Neuron (in vitro differentiated cells): ENCODE data around the gene PVRIG.
"Not testable (repeated sequence)": the region's sequence is repeated elsewhere in the genome, so short reads cannot be mapped to it uniquely, and the experiment has no call there.

Source experiments
- H2AFZ ChIP-seq: one replicate; pipeline ENCODE4 v1.6.1; 2013; ENCODE audit warnings: low read depth, mild to moderate bottlenecking, inconsistent platforms, low read length, moderate library complexity
- H3K27me3 ChIP-seq: one replicate; pipeline ENCODE4 v1.6.1; 2013; ENCODE audit warnings: low read length; ENCODE audit not compliant: insufficient read depth
- H3K36me3 ChIP-seq: one replicate; pipeline ENCODE4 v1.6.1; 2013; ENCODE audit warnings: low read length; ENCODE audit not compliant: insufficient read depth
- H3K4me1 ChIP-seq: one replicate; pipeline ENCODE4 v1.6.1; 2013; ENCODE audit warnings: low read length; ENCODE audit not compliant: insufficient read depth
- H3K4me3 ChIP-seq: 2 replicates; pipeline ENCODE4 v1.5.1; 2013; ENCODE audit warnings: mild to moderate bottlenecking, low read length, moderate library complexity
- H3K9me3 ChIP-seq: one replicate; pipeline ENCODE4 v1.6.1; 2013; ENCODE audit warnings: low read length

Gene PVRIG

DNA sequence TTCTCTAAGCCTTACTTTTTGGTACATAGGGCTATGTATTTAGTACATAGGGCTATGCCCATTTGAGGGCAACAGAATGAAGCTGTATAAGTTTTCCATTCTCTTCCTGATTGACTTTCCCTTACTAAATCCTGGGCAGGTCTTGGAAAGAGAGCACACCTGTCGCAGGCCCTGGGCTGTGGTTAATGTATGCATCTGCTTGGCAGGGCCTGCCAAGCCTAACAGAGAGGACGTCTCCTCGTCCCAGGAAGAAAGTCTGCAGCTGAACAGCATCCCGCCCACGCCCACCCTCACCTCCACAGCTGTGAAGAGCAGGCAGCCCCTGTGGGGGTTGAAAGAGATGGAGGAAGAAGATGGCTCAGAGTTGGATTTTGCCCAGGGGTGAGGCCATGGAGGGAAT lies 8.9 kb upstream of the PVRIG start:
- Histone ChIP-seq H3K4me1 (peaks cover 5% of the 10 kb centered on the region), H3K36me3 (no peaks in the 10 kb centered on the region), H3K9me3 (no peaks in the 10 kb centered on the region), H3K4me3 (no peak overlapping the region), H2AFZ (no peak overlapping the region), H3K27me3 (no peaks in the 10 kb centered on the region)

DNA sequence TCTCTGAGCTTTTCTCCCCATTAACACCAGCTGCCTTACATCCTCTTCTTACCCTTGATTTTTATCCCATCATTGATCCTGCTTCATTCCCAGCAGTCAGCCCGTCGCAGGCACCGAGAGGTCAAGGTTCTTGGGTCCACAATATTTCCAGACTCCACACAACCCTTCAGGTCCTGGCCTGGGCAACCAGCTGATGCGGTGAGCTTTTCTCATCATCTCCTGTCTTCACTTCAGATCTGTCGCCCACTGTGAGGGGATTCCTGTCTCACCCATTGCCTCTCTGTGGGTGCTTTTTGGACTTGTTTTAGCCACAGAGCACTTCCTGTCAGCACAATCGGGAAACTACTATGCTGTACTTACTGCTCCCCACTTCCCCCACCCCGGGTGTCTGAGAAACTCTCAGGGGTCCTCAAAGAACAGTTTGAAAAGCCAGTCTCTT lies 8.4 kb upstream of the PVRIG start:
- Histone ChIP-seq H3K4me3 (no peak overlapping the region), H3K36me3 (no peaks in the 10 kb centered on the region), H3K4me1 (peaks cover 5% of the 10 kb centered on the region), H3K27me3 (no peaks in the 10 kb centered on the region), H3K9me3 (no peaks in the 10 kb centered on the region), H2AFZ (no peak overlapping the region)

DNA sequence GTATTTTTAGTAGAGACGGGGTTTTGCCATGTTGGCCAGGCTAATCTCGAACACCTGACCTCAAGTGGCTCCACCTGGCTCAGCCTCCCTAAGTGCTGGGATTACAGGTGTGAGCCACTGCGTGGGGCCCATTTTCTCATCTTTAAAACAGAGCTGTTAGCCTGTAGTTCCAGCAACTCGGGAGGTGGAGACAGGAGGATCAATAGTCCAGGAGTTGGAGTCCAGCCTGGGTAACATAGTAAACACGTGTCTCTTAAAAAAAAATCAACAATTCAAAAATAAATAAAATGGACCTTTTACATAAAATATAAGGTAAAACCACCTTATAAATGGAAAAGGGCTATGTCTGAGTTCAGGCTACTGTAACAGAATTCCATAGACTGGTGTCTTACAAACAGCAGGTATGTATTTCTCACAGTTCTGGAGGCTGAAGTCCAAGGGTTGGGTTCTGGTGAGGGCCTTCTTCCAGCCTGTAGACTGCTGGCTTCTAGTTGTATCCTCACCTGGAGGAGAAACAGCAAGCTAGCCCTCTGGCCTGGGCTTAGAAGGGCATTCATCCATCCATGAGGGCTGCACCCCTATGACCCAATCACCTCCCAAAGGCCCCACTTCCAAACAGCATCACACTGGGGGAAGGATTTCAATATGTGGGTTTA lies 7.0 kb upstream of the PVRIG start:
- no peaks in the 10 kb centered on the region for H3K9me3 ChIP-seq
- no peaks in the 10 kb centered on the region for H3K27me3 ChIP-seq
- no peak overlapping the region for H3K4me3 ChIP-seq
- H3K4me1 ChIP-seq, result peaks cover 5% of the 10 kb centered on the region
- no peak overlapping the region for H2AFZ ChIP-seq
- no peaks in the 10 kb centered on the region for H3K36me3 ChIP-seq

DNA sequence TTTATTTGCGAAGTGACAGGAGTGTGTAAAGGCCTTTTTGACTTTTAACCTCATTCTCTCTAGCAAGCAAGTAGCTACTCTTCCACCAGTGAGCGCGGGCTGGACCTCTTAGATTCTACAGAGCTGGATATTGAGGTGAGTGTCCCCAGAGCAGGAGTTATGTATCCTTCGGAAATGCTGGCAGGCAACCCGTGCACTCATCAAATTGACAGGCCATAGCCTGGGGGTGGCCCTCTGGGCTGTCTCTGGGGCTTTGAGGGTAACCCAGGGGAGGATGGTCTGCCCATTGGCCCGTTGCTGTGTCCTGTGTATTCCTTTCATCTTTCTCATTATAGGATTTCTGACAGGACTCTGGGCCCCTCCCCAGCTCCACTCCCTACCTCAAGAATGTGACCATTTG lies 6.1 kb upstream of the PVRIG start:
- H2AFZ ChIP-seq, result no peak overlapping the region
- no peak overlapping the region for H3K4me3 ChIP-seq
- H3K9me3 ChIP-seq, result no peaks in the 10 kb centered on the region
- no peaks in the 10 kb centered on the region for H3K27me3 ChIP-seq
- no peaks in the 10 kb centered on the region for H3K36me3 ChIP-seq
- peaks cover 5% of the 10 kb centered on the region for H3K4me1 ChIP-seq

DNA sequence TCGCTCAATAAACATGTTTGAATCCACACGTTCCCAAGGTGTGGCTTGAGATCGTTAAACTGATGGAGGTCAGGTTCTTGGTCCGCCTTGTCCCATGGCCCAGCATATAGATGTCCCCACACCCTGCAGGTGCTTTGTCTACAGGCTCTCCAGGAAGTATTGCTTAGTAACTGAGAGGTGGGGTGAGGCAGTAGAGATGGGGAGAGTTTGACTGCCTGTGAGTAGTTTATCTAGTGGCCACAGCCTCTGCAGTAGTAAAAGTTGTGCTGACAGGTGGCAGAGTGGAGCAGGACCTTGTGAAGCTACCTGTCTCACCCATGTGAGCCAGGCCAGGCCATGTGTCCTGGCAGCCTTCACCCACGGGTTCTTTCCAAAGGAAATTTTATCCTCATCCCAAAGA lies 5.4 kb upstream of the PVRIG start:
- H3K4me3 ChIP-seq, H3K4me1 ChIP-seq, H3K9me3 ChIP-seq, H3K36me3 ChIP-seq, H2AFZ ChIP-seq, H3K27me3 ChIP-seq: not testable (repeated sequence)

DNA sequence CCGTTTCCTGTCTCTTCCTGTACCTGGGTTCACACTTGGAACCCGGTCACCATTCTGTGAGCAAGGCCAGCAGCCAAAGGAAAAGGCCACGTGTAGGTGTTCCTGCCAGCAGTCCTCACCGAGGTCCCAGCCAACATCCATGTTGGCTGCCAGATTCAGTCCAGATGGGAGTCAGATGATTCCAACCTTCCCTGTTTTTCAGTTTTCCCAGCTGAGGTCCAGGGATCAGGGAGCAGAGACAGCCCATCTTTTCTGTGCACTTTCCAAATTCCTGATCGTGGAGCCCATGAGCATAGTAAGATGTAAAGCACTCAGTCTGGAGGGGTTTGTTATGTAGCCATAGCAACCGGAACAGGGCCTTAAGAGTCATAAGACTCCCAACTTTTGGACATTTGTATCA lies 3.9 kb upstream of the PVRIG start:
- Histone ChIP-seq H3K27me3 (no peaks in the 10 kb centered on the region), H3K4me3 (no peak overlapping the region), H2AFZ (no peak overlapping the region)

DNA sequence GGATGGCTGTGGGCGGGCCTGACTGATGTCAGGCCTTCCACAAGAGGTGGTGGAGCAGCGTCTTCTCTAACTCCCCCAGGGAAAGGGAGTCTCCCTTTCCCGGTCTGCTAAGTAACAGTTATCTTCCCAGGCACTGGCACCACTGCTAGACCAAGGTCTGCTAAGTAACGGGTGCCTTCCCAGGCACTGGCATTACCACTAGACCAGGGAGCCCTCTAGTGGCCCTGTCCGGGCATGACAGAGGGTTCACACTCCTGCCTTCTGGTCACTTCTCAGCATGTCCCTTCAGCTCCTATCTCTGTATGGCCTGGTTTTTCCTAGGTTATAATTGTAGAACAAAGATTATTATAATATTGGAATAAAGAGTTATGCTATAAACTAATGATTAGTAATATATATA lies 1.8 kb upstream of the PVRIG start:
- H3K4me3 ChIP-seq, H3K36me3 ChIP-seq, H3K4me1 ChIP-seq, H2AFZ ChIP-seq, H3K27me3 ChIP-seq, H3K9me3 ChIP-seq: not testable (repeated sequence)

More for the DNA sequence above, 3.9 kb upstream of the PVRIG start:
- Histone ChIP-seq H3K9me3 (no peaks in the 10 kb centered on the region), H3K36me3 (peaks cover 5% of the 10 kb centered on the region), H3K4me1 (peaks cover 5% of the 10 kb centered on the region)

DNA sequence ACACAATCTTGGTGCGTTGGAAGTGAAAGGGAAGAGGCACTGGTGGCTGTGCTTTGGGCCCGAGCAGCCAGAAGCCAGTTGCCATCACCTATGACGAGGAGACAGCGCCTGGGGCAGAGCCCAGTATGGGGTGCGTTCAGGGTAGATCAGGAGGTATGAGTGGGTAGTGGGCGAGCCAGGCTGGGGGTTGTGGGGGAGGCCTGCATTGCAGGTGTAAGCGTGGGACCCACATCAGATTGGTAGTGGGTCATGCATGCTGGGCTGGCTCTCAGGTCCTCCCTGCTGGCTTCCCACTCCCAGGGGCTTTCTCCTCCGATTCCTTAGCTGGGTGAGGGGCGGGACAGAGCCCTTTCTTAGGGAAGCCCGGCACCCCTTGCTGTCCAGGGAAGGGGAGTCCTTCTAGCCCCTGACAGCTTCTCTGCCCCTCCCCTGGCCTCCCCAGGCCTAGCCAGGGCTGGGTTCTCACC lies 445 bp upstream of the PVRIG start:
- H3K9me3 ChIP-seq, result no peaks in the 10 kb centered on the region
- no peak overlapping the region for H3K4me3 ChIP-seq
- H2AFZ ChIP-seq, result no peak overlapping the region
- H3K4me1 ChIP-seq, result peaks cover under 1% of the 10 kb centered on the region
- H3K27me3 ChIP-seq, result no peaks in the 10 kb centered on the region
- peaks cover 13% of the 10 kb centered on the region for H3K36me3 ChIP-seq

DNA sequence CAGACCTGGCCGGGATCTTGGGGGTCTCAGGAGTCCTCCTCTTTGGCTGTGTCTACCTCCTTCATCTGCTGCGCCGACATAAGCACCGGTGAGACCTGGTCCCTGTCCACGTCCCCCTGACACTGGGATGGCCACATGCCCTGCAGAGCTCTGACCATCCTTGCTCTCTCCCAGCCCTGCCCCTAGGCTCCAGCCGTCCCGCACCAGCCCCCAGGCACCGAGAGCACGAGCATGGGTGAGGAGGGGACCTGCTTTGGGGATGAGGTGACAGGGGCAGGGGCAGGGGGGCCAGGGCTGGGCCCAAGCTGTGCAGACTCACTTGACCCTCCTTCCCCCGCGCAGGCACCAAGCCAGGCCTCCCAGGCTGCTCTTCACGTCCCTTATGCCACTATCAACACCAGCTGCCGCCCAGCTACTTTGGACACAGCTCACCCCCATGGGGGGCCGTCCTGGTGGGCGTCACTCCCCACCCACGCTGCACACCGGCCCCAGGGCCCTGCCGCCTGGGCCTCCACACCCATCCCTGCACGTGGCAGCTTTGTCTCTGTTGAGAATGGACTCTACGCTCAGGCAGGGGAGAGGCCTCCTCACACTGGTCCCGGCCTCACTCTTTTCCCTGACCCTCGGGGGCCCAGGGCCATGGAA lies 959 bp downstream of the PVRIG start:
- Histone ChIP-seq H2AFZ (no peak overlapping the region), H3K4me1 (no peaks in the 10 kb centered on the region), H3K4me3 (no peak overlapping the region), H3K9me3 (no peaks in the 10 kb centered on the region), H3K27me3 (no peaks in the 10 kb centered on the region), H3K36me3 (peaks cover 16% of the 10 kb centered on the region)

DNA sequence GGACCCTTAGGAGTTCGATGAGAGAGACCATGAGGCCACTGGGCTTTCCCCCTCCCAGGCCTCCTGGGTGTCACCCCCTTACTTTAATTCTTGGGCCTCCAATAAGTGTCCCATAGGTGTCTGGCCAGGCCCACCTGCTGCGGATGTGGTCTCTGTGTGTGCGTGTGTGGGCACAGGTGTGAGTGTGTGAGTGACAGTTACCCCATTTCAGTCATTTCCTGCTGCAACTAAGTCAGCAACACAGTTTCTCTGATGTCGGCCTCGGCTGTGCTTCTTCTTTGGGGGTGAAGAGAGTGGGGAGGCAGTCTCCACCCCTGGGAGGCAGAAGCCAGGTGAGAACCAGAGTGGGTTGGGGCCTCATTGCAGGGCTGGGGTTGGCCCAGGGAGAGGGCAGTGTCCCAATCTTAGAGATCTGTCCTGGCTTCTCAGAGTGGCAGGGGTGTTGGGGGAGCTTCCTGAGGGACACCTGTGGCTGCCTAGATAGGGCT lies 1.5 kb downstream of the PVRIG start:
- H3K9me3 ChIP-seq, result no peaks in the 10 kb centered on the region
- H3K4me1 ChIP-seq, result no peaks in the 10 kb centered on the region
- H3K27me3 ChIP-seq, result no peaks in the 10 kb centered on the region
- peaks cover 17% of the 10 kb centered on the region for H3K36me3 ChIP-seq
- H2AFZ ChIP-seq, result no peak overlapping the region
- no peak overlapping the region for H3K4me3 ChIP-seq

DNA sequence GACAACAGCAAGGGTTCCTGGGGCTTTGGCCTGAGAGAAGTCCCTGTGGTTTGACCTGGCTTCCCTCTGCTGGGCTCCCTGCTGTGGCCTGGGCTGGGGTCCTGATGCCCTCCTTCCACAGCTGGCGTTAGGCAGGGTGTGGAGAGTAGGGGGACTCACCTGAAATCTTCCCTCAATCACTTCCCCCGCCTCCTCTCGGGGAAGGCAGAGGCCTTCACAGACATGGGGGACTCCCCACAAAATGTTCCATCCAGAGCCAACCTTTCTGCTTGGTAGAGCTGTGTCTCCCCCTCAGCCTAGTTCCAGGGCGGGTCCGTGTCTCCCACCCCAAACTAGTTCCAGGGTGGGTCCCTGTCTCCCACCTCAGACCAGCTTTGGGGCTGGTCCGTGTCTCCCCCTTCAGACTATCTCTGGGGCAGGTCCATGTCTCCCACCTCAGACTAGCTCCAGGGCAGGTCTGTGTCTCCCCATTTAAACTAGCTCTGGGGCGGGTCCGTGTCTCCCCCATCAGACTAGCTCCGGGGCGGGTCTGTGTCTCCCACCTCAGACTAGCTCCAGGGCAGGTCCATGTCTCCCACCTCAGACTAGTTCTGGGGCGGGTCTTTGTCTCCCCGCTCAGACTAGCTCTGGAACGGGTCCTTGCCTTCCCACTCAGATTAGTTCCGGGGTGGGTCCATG lies 2.2 kb downstream of the PVRIG start:
- Histone ChIP-seq H3K4me3 (no peak overlapping the region), H3K4me1 (no peaks in the 10 kb centered on the region), H3K36me3 (peaks cover 17% of the 10 kb centered on the region), H3K9me3 (no peaks in the 10 kb centered on the region), H3K27me3 (no peaks in the 10 kb centered on the region), H2AFZ (no peak overlapping the region)

DNA sequence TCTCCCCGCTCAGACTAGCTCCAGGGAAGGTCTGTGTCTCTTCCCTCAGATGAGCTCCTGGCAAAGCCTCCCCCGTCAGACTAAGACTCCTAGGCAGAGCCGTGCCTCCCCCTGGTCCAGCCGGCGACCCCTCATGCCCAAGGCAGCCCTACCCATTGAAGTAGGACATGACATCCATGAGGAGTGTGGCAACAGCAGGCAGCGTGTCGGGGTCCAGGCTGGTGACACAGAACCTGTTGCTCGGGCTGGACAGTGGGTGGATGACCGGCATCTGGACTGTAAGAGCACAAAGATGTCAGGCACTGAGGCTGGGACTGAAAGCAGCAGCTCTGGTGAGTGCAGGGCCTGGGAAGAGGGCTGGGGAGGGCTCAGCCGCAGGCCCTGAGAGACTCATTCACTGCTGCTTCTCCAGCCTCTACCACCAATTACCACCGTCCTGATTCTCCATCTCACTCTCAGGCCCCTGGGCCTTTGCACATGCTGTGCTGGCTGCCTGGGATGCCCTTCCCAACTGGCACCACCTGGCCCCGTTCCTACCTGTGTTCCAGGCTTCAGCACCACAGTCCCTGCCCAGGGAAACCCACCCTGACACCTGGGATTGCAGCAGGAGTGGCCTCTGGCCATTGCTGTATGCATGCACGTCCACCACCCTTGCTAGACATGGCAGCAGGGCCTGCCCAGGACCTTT lies 2.8 kb downstream of the PVRIG start:
- H3K4me1 ChIP-seq, result no peaks in the 10 kb centered on the region
- no peak overlapping the region for H2AFZ ChIP-seq
- no peaks in the 10 kb centered on the region for H3K27me3 ChIP-seq
- peaks cover 17% of the 10 kb centered on the region for H3K36me3 ChIP-seq
- no peaks in the 10 kb centered on the region for H3K9me3 ChIP-seq
- no peak overlapping the region for H3K4me3 ChIP-seq

DNA sequence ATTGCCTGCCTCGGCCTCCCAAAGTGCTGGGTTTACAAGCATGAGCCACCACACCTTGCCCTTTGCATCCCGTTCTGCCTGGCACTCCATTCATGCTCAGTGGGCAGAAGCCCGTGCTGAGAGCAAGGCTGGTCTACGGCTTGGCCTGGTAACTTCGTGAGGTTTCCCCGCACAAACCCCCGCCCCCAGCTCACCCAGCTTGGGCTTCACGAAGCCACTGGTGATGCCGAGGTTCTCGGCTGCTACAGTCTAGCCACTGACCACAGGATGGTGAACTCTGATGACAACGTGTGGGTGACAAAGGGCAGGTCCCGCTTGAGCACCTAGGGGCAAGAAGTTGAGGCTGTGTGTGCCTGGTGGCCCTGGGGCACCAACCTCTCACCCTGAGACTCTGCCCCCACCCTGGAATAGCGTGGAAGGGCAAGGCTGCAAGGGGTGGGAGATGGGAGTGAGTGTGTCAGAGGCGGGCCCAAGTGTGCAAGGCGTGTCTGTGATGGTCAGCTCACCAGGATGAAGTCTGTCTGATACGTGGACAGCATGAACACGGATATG lies 3.7 kb downstream of the PVRIG start:
- not testable (repeated sequence) for H3K9me3 ChIP-seq, H2AFZ ChIP-seq, H3K4me1 ChIP-seq, H3K4me3 ChIP-seq, H3K27me3 ChIP-seq
- peaks cover 18% of the 10 kb centered on the region for H3K36me3 ChIP-seq
